GM12864 (cell line): ENCODE results near the gene PRSS53.

Source experiments
- DNase-seq: peaks from one replicate; pipeline ENCODE4 v3.0.0-alpha.2; 2011; ENCODE audit warnings: low read depth
- H3K4me3 ChIP-seq: 2 replicates; pipeline ENCODE4 v1.5.1; 2011; ENCODE audit warnings: mild to moderate bottlenecking, low read depth, low read length, control low read depth
- TF ChIP-seq, protein P1 (sequence below): IDR thresholded peaks from 2 replicates; pipeline ENCODE4 v1.5.1; 2011; ENCODE audit warnings: low read depth, mild to moderate bottlenecking, moderate library complexity, low read length, control low read depth, inconsistent platforms; ENCODE audit errors: missing control alignments

The PRSS53 gene

GRCh38 chr16:31129568-31130335, 41.0 kb upstream of the PRSS53 start:
- no peak for DNase-seq
- no peak overlapping the region for H3K4me3 ChIP-seq
- TF ChIP-seq, protein P1, sequence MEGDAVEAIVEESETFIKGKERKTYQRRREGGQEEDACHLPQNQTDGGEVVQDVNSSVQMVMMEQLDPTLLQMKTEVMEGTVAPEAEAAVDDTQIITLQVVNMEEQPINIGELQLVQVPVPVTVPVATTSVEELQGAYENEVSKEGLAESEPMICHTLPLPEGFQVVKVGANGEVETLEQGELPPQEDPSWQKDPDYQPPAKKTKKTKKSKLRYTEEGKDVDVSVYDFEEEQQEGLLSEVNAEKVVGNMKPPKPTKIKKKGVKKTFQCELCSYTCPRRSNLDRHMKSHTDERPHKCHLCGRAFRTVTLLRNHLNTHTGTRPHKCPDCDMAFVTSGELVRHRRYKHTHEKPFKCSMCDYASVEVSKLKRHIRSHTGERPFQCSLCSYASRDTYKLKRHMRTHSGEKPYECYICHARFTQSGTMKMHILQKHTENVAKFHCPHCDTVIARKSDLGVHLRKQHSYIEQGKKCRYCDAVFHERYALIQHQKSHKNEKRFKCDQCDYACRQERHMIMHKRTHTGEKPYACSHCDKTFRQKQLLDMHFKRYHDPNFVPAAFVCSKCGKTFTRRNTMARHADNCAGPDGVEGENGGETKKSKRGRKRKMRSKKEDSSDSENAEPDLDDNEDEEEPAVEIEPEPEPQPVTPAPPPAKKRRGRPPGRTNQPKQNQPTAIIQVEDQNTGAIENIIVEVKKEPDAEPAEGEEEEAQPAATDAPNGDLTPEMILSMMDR, result no peak

GRCh38 chr16:31128711-31129567, 40.2 kb upstream of the PRSS53 start:
- no peak overlapping the region for H3K4me3 ChIP-seq
- no peak for DNase-seq
- TF ChIP-seq, protein P1, result no peak

DNA sequence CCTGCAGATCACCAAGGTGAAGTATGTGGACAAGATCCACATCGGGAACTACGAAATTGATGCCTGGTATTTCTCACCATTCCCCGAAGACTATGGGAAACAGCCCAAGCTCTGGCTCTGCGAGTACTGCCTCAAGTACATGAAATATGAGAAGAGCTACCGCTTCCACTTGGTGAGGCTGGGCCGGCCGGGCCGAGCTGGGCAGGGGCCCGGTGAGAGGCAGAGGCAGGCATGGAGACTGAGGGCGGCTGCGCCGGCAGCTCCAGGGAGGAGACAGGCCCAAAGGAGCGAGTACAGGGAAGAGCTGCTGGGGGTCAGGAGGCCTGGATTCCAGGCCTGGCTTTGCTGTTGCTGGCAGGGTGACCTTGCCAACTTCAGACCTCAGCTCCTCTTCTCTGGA, 38.4 kb upstream of the PRSS53 start:
- H3K4me3 ChIP-seq, result no peak overlapping the region
- TF ChIP-seq, protein P1, result no peak
- DNase-seq, result no peak

- TF ChIP-seq, protein P1, result no peak
- no peak for DNase-seq
- no peak overlapping the region for H3K4me3 ChIP-seq
Measured at GRCh38 chr16:31125844-31126243, 37.1 kb upstream of the PRSS53 start.

- DNase-seq, result no peak
- TF ChIP-seq, protein P1, result no peak
Measured at GRCh38 chr16:31120129-31120528, 31.4 kb upstream of the PRSS53 start.

GRCh38 chr16:31118223-31119155, 29.7 kb upstream of the PRSS53 start:
- peak overlapping the region; percentile 72 for H3K4me3 ChIP-seq
- no peak for DNase-seq
- TF ChIP-seq, protein P1, result no peak

More at GRCh38 chr16:31120129-31120528, 31.4 kb upstream of the PRSS53 start:
- no peak overlapping the region for H3K4me3 ChIP-seq
